Measurements from ENCODE around the gene TBC1D4.

TBC1D4 gene

GRCh38 chr13:75256922-75257321 is 225.0 kb downstream of the TBC1D4 start:
- Histone ChIP-seq H3K23ac (ENCODE audit: low read length in 2 of 2) (no peak overlapping the region), H3K9ac (ENCODE audit: low read length) (no peak overlapping the region), H3K4me3 (ENCODE audit: insufficient read depth in 1 of 2, low read depth in 1 of 2, low read length in 2 of 2) (no peak overlapping the region), H2AK5ac (ENCODE audit: low read length, severe bottlenecking) (no peak overlapping the region), H3K4me2 (ENCODE audit: low read length, poor library complexity, severe bottlenecking) (no peak overlapping the region), H4K91ac (ENCODE audit: low read length) (no peak overlapping the region), H3K4me1 (ENCODE audit: control insufficient read depth, insufficient read depth, low read depth, low read length) (no peaks in the 10 kb centered on the region), H4K8ac (ENCODE audit: low read length) (no peak overlapping the region), H3K18ac (ENCODE audit: low read depth in 1 of 2, low read length in 2 of 2) (no peak overlapping the region), H3K14ac (ENCODE audit: low read length in 2 of 2) (no peak overlapping the region), H2BK120ac (ENCODE audit: low read depth, low read length) (no peak overlapping the region), H3K4ac (ENCODE audit: low read depth in 1 of 2, low read length in 2 of 2) (no peak overlapping the region), H3K27me3 (ENCODE audit: control insufficient read depth in 1 of 2, insufficient read depth in 1 of 2, low read length in 2 of 2) (peaks cover 0 to 3% of the 10 kb centered on the region in 2 experiments), H3K79me1 (replicated peaks; ENCODE audit: low read length, poor library complexity, severe bottlenecking) (no peaks in the 10 kb centered on the region), H3K36me3 (ENCODE audit: control insufficient read depth in 1 of 2, insufficient read depth in 2 of 2, low read depth in 1 of 2, low read length in 2 of 2) (no peaks in the 10 kb centered on the region), H3K27ac (ENCODE audit: low read length, poor library complexity, severe bottlenecking) (no peak overlapping the region), H3K9me3 (ENCODE audit: control insufficient read depth, low read length) (no peaks in the 10 kb centered on the region), H2BK5ac (ENCODE audit: low read depth, low read length, poor library complexity, severe bottlenecking) (no peak overlapping the region), H2BK15ac (ENCODE audit: low read depth, poor library complexity, severe bottlenecking) (no peak overlapping the region), H2AFZ (ENCODE audit: low read depth, low read length) (no peak overlapping the region), H2BK12ac (ENCODE audit: low read length in 2 of 2) (no peak overlapping the region)
- 97% methylated on average over 2 of the region's 3 CpGs for WGBS
- DNase-seq, result no peak

- H3K4ac ChIP-seq (ENCODE audit: low read depth in 1 of 2, low read length in 2 of 2), result no peak overlapping the region
- H2AK5ac ChIP-seq (ENCODE audit: low read length, severe bottlenecking), result no peak overlapping the region
- no peak overlapping the region for H2BK120ac ChIP-seq (ENCODE audit: low read depth, low read length)
- no peak overlapping the region for H3K4me2 ChIP-seq (ENCODE audit: low read length, poor library complexity, severe bottlenecking)
- H3K9ac ChIP-seq (ENCODE audit: low read length), result no peak overlapping the region
- H2AFZ ChIP-seq (ENCODE audit: low read depth, low read length), result no peak overlapping the region
- H2BK5ac ChIP-seq (ENCODE audit: low read depth, low read length, poor library complexity, severe bottlenecking), result no peak overlapping the region
- H3K9me3 ChIP-seq (ENCODE audit: control insufficient read depth, low read length), result no peaks in the 10 kb centered on the region
- H3K36me3 ChIP-seq (ENCODE audit: control insufficient read depth in 1 of 2, insufficient read depth in 2 of 2, low read depth in 1 of 2, low read length in 2 of 2), result no peaks in the 10 kb centered on the region
- H3K4me1 ChIP-seq (ENCODE audit: control insufficient read depth, insufficient read depth, low read depth, low read length), result no peaks in the 10 kb centered on the region
- no peak for DNase-seq
- H2BK12ac ChIP-seq (ENCODE audit: low read length in 2 of 2), result no peak overlapping the region
- no peak overlapping the region for H3K4me3 ChIP-seq (ENCODE audit: insufficient read depth in 1 of 2, low read depth in 1 of 2, low read length in 2 of 2)
- no peak overlapping the region for H2BK15ac ChIP-seq (ENCODE audit: low read depth, poor library complexity, severe bottlenecking)
- WGBS, result no CpG with 5 or more reads among the region's 1 CpG
- H3K79me1 ChIP-seq (replicated peaks; ENCODE audit: low read length, poor library complexity, severe bottlenecking), result no peaks in the 10 kb centered on the region
- H3K27ac ChIP-seq (ENCODE audit: low read length, poor library complexity, severe bottlenecking), result no peak overlapping the region
- H4K8ac ChIP-seq (ENCODE audit: low read length), result no peak overlapping the region
- H3K27me3 ChIP-seq (ENCODE audit: control insufficient read depth in 1 of 2, insufficient read depth in 1 of 2, low read length in 2 of 2), result peaks cover 0 to 3% of the 10 kb centered on the region in 2 experiments
- no peak overlapping the region for H3K23ac ChIP-seq (ENCODE audit: low read length in 2 of 2)
- H3K14ac ChIP-seq (ENCODE audit: low read length in 2 of 2), result no peak overlapping the region
- H4K91ac ChIP-seq (ENCODE audit: low read length), result no peak overlapping the region
- no peak overlapping the region for H3K18ac ChIP-seq (ENCODE audit: low read depth in 1 of 2, low read length in 2 of 2)
These were observed 226.3 kb downstream of the TBC1D4 start for GRCh38 chr13:75255653-75256052.

- no peaks in the 10 kb centered on the region for H3K9me3 ChIP-seq (ENCODE audit: control insufficient read depth, low read length)
- WGBS, result 100% methylated on average over 4 of the region's 6 CpGs
- no peak overlapping the region for H4K91ac ChIP-seq (ENCODE audit: low read length)
- no peak overlapping the region for H3K18ac ChIP-seq (ENCODE audit: low read depth in 1 of 2, low read length in 2 of 2)
- no peaks in the 10 kb centered on the region for H3K79me1 ChIP-seq (replicated peaks; ENCODE audit: low read length, poor library complexity, severe bottlenecking)
- H3K9ac ChIP-seq (ENCODE audit: low read length), result no peak overlapping the region
- H3K27ac ChIP-seq (ENCODE audit: low read length, poor library complexity, severe bottlenecking), result no peak overlapping the region
- H2BK12ac ChIP-seq (ENCODE audit: low read length in 2 of 2), result no peak overlapping the region
- no peak for DNase-seq
- no peak overlapping the region for H2BK15ac ChIP-seq (ENCODE audit: low read depth, poor library complexity, severe bottlenecking)
- no peak overlapping the region for H2AK5ac ChIP-seq (ENCODE audit: low read length, severe bottlenecking)
- no peak overlapping the region for H3K4me2 ChIP-seq (ENCODE audit: low read length, poor library complexity, severe bottlenecking)
- H2AFZ ChIP-seq (ENCODE audit: low read depth, low read length), result no peak overlapping the region
- no peaks in the 10 kb centered on the region for H3K4me1 ChIP-seq (ENCODE audit: control insufficient read depth, insufficient read depth, low read depth, low read length)
- H2BK120ac ChIP-seq (ENCODE audit: low read depth, low read length), result no peak overlapping the region
- no peak overlapping the region for H3K4me3 ChIP-seq (ENCODE audit: insufficient read depth in 1 of 2, low read depth in 1 of 2, low read length in 2 of 2)
- H3K36me3 ChIP-seq (ENCODE audit: control insufficient read depth in 1 of 2, insufficient read depth in 2 of 2, low read depth in 1 of 2, low read length in 2 of 2), result no peaks in the 10 kb centered on the region
- no peak overlapping the region for H3K23ac ChIP-seq (ENCODE audit: low read length in 2 of 2)
- no peak overlapping the region for H4K8ac ChIP-seq (ENCODE audit: low read length)
- H3K27me3 ChIP-seq (ENCODE audit: control insufficient read depth in 1 of 2, insufficient read depth in 1 of 2, low read length in 2 of 2), result peaks cover 0 to 3% of the 10 kb centered on the region in 2 experiments
- H3K14ac ChIP-seq (ENCODE audit: low read length in 2 of 2), result no peak overlapping the region
- no peak overlapping the region for H3K4ac ChIP-seq (ENCODE audit: low read depth in 1 of 2, low read length in 2 of 2)
- H2BK5ac ChIP-seq (ENCODE audit: low read depth, low read length, poor library complexity, severe bottlenecking), result no peak overlapping the region
These were observed 226.8 kb downstream of the TBC1D4 start for GRCh38 chr13:75255147-75255546.

GRCh38 chr13:75251188-75251587 is 230.8 kb downstream of the TBC1D4 start:
- no peak overlapping the region for H2BK120ac ChIP-seq (ENCODE audit: low read depth, low read length)
- H3K9me3 ChIP-seq (ENCODE audit: control insufficient read depth, low read length), result no peaks in the 10 kb centered on the region
- no peak overlapping the region for H2AFZ ChIP-seq (ENCODE audit: low read depth, low read length)
- H4K8ac ChIP-seq (ENCODE audit: low read length), result no peak overlapping the region
- WGBS, result 58% methylated on average over 2 of the region's 4 CpGs
- no peak overlapping the region for H2AK5ac ChIP-seq (ENCODE audit: low read length, severe bottlenecking)
- H3K4me2 ChIP-seq (ENCODE audit: low read length, poor library complexity, severe bottlenecking), result no peak overlapping the region
- H2BK5ac ChIP-seq (ENCODE audit: low read depth, low read length, poor library complexity, severe bottlenecking), result no peak overlapping the region
- H3K9ac ChIP-seq (ENCODE audit: low read length), result peak overlapping the region; percentile 71
- no peak overlapping the region for H3K4ac ChIP-seq (ENCODE audit: low read depth in 1 of 2, low read length in 2 of 2)
- H3K4me1 ChIP-seq (ENCODE audit: control insufficient read depth, insufficient read depth, low read depth, low read length), result no peaks in the 10 kb centered on the region
- H3K4me3 ChIP-seq (ENCODE audit: insufficient read depth in 1 of 2, low read depth in 1 of 2, low read length in 2 of 2), result peak overlapping the region in 1 of 2 experiments; percentile 25
- H3K23ac ChIP-seq (ENCODE audit: low read length in 2 of 2), result no peak overlapping the region
- H3K14ac ChIP-seq (ENCODE audit: low read length in 2 of 2), result no peak overlapping the region
- no peak for DNase-seq
- H3K27ac ChIP-seq (ENCODE audit: low read length, poor library complexity, severe bottlenecking), result no peak overlapping the region
- H3K18ac ChIP-seq (ENCODE audit: low read depth in 1 of 2, low read length in 2 of 2), result no peak overlapping the region
- no peak overlapping the region for H4K91ac ChIP-seq (ENCODE audit: low read length)
- no peak overlapping the region for H2BK12ac ChIP-seq (ENCODE audit: low read length in 2 of 2)
- no peak overlapping the region for H2BK15ac ChIP-seq (ENCODE audit: low read depth, poor library complexity, severe bottlenecking)
- no peaks in the 10 kb centered on the region for H3K79me1 ChIP-seq (replicated peaks; ENCODE audit: low read length, poor library complexity, severe bottlenecking)
- peaks cover 0 to 3% of the 10 kb centered on the region in 2 experiments for H3K27me3 ChIP-seq (ENCODE audit: control insufficient read depth in 1 of 2, insufficient read depth in 1 of 2, low read length in 2 of 2)
- H3K36me3 ChIP-seq (ENCODE audit: control insufficient read depth in 1 of 2, insufficient read depth in 2 of 2, low read depth in 1 of 2, low read length in 2 of 2), result no peaks in the 10 kb centered on the region
